Prostate gland (tissue), 2 donors: ENCODE data around the gene TNFAIP8L2.

Experiments
- CTCF ChIP-seq, 4 experiments: fragments of 200-600 bp in 2 of 4; fragments of 450-650 bp in 2 of 4; sonication (generic) in 2 of 4; IDR thresholded peaks; 1 replicate in 3 of 4; 2 replicates in 1 of 4; pipeline ENCODE4 v1.5.1; 2016 to 2019; ENCODE audit warnings: antibody characterized with exemption in 4 of 4, mild to moderate bottlenecking in 2 of 4, moderate library complexity in 2 of 4
- POLR2AphosphoS5 ChIP-seq: sonication (generic); formaldehyde crosslinking; IDR thresholded peaks from one replicate; pipeline ENCODE4 v1.6.1; 2017; ENCODE audit warnings: antibody characterized with exemption

GRCh38 chr1:151144474-151145303, 11.8 kb upstream of the TNFAIP8L2 start:
- no peak for TF ChIP-seq CTCF (IDR thresholded peaks at IDR 0.05)
- no peak for TF ChIP-seq POLR2AphosphoS5
